GM12872 (cell line): ENCODE data around the gene CHN2.

Source experiments
- TF ChIP-seq, protein P1 (sequence below): IDR thresholded peaks from 3 replicates; pipeline ENCODE4 v1.5.1; 2011; ENCODE audit warnings: low read depth, mild to moderate bottlenecking, low read length, moderate library complexity; ENCODE audit not compliant: insufficient read depth

Gene CHN2

DNA sequence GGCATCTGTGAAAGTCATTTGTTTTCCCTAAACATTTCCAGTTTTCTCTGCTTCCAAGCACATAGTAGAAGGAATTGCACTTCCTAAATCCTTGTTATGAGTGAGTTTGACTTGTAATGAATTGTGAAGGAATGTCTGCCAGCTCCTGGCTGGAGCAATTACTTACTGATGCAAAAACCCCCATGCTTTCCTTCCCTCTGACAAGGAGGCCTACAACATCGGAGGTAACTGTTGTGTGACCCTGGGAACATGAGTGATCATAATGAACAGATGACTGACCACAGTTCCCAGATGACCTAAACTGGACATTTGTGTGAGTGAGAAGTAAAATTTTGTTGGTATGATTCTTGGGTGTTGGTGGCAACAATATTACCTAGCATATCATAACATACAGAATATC lies 26.9 kb upstream of the CHN2 start:
- TF ChIP-seq, protein P1, sequence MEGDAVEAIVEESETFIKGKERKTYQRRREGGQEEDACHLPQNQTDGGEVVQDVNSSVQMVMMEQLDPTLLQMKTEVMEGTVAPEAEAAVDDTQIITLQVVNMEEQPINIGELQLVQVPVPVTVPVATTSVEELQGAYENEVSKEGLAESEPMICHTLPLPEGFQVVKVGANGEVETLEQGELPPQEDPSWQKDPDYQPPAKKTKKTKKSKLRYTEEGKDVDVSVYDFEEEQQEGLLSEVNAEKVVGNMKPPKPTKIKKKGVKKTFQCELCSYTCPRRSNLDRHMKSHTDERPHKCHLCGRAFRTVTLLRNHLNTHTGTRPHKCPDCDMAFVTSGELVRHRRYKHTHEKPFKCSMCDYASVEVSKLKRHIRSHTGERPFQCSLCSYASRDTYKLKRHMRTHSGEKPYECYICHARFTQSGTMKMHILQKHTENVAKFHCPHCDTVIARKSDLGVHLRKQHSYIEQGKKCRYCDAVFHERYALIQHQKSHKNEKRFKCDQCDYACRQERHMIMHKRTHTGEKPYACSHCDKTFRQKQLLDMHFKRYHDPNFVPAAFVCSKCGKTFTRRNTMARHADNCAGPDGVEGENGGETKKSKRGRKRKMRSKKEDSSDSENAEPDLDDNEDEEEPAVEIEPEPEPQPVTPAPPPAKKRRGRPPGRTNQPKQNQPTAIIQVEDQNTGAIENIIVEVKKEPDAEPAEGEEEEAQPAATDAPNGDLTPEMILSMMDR = no peak

DNA sequence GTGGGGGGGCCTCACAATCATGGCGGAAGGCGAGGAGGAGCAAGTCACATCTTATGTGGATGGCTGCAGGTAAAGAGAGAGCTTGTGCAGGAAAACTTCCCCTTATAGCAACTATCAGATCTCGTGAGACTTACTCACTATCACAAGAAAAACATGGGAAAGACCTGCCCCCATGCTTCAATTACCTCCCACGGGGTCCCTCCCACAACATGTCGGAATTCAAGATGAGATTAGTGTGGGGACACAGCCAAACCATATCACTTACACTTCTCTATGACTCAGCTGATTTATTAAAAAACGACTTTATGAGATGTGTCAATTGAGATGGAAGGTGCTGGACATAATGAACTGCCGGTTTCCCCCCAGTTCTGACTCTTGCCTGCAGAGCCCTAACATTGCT lies 23.8 kb upstream of the CHN2 start:
- TF ChIP-seq, protein P1 = no peak

DNA sequence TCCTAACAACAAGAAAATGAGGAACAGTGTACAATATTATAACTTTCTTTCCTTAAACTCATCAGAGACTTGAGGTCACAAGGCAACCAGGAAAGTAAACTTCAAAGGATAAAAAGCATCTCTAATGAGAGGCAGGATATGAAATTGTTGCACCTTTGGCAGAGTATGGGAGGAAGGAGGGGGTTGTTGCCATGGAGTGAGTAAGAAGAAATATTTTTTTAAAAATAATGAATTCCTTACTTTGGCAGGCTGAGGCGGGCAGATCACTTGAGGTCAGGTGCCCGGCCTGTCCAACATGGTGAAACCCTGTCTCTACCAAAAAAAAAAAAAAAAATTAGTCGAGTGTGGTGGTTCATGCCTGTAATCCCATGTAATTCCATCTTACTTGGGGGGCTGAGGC lies 21.1 kb upstream of the CHN2 start:
- TF ChIP-seq, protein P1 = no peak

DNA sequence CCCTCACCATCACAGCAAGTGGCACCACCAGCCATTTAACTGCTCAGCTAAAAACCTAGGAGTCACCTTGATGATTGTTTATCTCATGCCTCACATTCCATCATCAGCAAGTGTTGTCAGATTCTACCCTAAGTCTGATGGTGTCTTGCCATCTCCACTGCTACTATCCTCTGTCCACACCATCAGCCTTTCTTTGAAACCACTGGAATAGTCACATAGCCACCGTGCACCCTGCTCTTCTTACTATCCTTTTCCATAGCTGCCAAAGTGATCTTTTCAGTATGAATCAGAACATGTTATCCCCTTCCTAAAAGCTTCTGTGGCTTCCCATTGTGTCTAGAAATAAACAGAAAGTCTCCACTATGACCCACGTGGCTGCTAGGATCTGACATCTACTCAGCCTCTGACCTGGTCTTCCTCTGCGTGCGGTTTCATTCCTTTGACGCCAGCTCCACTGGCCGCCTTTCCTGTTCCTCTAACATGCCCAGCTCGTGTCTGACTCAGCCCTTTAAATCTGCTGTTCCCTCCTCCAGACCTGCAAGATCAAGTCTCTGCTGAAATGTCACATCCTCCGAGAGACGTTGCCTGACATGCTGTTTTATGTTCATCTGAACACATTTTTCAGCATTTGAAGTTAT lies 16.5 kb upstream of the CHN2 start:
- TF ChIP-seq, protein P1 = no peak

DNA sequence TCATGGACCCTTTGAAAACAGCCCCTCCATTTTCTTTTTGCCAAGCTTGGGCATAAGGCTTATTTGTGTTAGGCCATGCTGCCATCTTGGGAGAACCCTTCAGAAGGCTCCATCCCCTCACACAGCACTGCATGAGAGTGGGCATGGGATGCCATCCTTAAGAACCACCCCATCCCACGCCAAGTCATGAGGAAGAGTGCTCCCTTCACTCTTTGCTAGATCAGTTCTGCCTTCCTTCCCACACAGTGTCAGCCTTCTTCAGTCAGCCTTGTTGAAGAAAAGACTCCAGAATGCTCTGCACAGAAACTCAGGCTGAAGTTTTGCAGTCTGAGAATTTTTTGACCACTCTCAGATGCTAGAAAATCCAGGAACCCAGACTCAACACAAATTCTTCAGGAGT lies 15.5 kb upstream of the CHN2 start:
- TF ChIP-seq, protein P1 = no peak

DNA sequence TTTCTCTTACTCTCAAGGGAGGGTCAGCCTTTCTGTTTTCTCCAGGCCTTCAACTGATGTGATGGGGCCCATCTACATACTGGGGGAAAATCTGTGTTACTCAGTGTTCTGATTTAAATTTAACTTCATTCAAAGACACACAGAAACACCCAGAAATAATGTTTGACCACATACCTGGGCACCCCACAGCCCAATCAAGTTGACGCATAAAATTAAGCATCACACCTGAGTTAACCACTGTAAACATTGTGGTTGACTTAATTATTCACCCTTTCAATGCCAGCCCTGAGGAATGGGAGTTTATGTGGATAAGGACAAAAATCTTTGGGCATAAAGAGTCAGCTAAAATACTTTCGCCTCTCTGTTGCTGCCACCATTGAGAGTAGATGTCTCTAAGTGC lies 10.0 kb upstream of the CHN2 start:
- TF ChIP-seq, protein P1 = no peak

DNA sequence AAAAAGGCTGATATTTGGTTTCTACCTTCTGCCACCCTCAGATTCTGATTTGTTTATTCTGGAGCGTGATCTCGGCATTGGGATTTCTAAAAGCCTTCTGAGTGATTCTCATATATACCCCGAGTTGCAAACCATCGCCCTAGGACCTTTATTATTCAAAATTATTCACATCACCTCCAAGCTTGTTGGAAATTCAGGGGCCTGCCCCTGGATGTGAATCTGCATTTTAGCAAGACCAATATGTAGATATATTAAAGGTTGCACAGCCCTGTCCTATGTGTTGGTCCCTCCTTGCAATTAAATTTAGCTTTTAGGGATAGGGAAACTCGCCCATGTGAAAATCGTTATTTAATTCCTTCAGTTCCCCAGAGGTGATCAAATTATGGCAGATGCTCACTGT lies 9.0 kb upstream of the CHN2 start:
- TF ChIP-seq, protein P1 = no peak
